Panc1 (cell line): Measurements from ENCODE around the gene CWF19L1. TPM values are rescaled to one million over a fixed set of nuclear protein-coding genes. Genes with fewer than 3 reads are reported as not detected.
"Not testable (repeated sequence)": the region's sequence is repeated elsewhere in the genome, so short reads cannot be mapped to it uniquely, and the experiment has no call there.

ENCODE experiments used
- ATAC-seq: fragments of 200-7000 bp; cut with Tn5 transposase; 2 replicates; pipeline ENCODE4 v1.9.1; 2020; ENCODE audit warnings: mild to moderate bottlenecking, moderate library complexity
- BruUV-seq: library from RNA; stranded (reverse); fragments of 400-500 nt; replicated peaks from 2 replicates; lab custom pipeline; 2021; lab: Mats Ljungman, UMichigan
- CTCF ChIA-PET: fragments of 300-600 bp; sonication (Branson Sonifier 250); formaldehyde crosslinking; loops from one replicate; lab custom pipeline; 2022; ENCODE audit warnings: antibody characterized with exemption; lab: Charles Lee
- POLR2A ChIA-PET: fragments of 300-600 bp; sonication (Branson Sonifier 250); formaldehyde crosslinking; loops from one replicate; lab custom pipeline; 2022; ENCODE audit warnings: antibody characterized with exemption; lab: Charles Lee
- DNase-seq: peaks from one replicate; pipeline ENCODE4 v3.0.0-alpha.2; 2010; ENCODE audit warnings: low read depth, low spot score
- H3K27ac ChIP-seq: 2 replicates; pipeline ENCODE4 v1.5.1; 2011; ENCODE audit warnings: mild to moderate bottlenecking, low read length, inconsistent platforms
- H3K27me3 ChIP-seq: fragments of 200-500 bp; sonication (Bioruptor generic); 2 replicates; pipeline ENCODE4 v1.6.0; 2014; ENCODE audit warnings: low read length, inconsistent platforms; ENCODE audit not compliant: control insufficient read depth, insufficient read depth
- H3K36me3 ChIP-seq: fragments of 200-500 bp; sonication (Bioruptor generic); 2 replicates; pipeline ENCODE4 v1.5.1; 2014; ENCODE audit warnings: inconsistent platforms, mild to moderate bottlenecking, low read length, moderate library complexity; ENCODE audit not compliant: control insufficient read depth, insufficient read depth
- H3K4me1 ChIP-seq: 2 replicates; pipeline ENCODE4 v1.5.1; 2011; ENCODE audit warnings: inconsistent platforms, mild to moderate bottlenecking, low read length, moderate library complexity; ENCODE audit not compliant: control insufficient read depth, insufficient read depth
- H3K4me3 ChIP-seq, 2 experiments: 2 replicates each; pipeline ENCODE4 v1.5.1; 2011 to 2012; ENCODE audit warnings: low read depth in 2 of 2, low read length in 2 of 2, mild to moderate bottlenecking in 2 of 2, inconsistent platforms in 1 of 2, moderate library complexity in 1 of 2
- H3K9me3 ChIP-seq: fragments of 200-500 bp; sonication (Bioruptor generic); 2 replicates; pipeline ENCODE4 v1.5.1; 2014; ENCODE audit warnings: low read depth, mild to moderate bottlenecking, inconsistent platforms, low read length, moderate library complexity; ENCODE audit not compliant: control insufficient read depth, insufficient read depth
- POLR2AphosphoS5 ChIP-seq: IDR thresholded peaks from 2 replicates; pipeline ENCODE4 v1.6.1; 2012; ENCODE audit warnings: mild to moderate bottlenecking, low read depth, low read length, moderate library complexity
- REST ChIP-seq, 2 experiments: IDR thresholded peaks; 2 replicates each; pipeline ENCODE4 v1.6.1; 2011 to 2012; ENCODE audit warnings: low read depth in 2 of 2, control low read depth in 1 of 2, low read length in 1 of 2, mild to moderate bottlenecking in 1 of 2, moderate library complexity in 1 of 2; ENCODE audit not compliant: insufficient read depth in 1 of 2
- SIN3A ChIP-seq: IDR thresholded peaks from 2 replicates; pipeline ENCODE4 v1.6.1; 2012; ENCODE audit warnings: low read depth, mild to moderate bottlenecking, low read length, moderate library complexity, borderline replicate concordance; ENCODE audit not compliant: insufficient read depth
- TCF7L2 ChIP-seq: IDR thresholded peaks from 2 replicates; pipeline ENCODE4 v1.6.1; 2011; ENCODE audit warnings: mild to moderate bottlenecking, low read depth, low read length, inconsistent platforms
- in situ Hi-C: cut with HindIII; loops from 2 replicates; pipeline ENCODE4 v1.10.0; 2016; ENCODE audit warnings: low sequenced_read_pairs, low pct_unique_long_range_greater_than_20kb
- intact Hi-C: fragments of 100-400 bp; cut with micrococcal nuclease; formaldehyde crosslinking; loops from one replicate; pipeline ENCODE4 v1.10.0; 2022; ENCODE audit not compliant: unreplicated experiment
- total RNA-seq: library from RNA; stranded (reverse); gene quantifications from one replicate; pipeline ENCODE4 v1.2.1, GENCODE V29; 2021; ENCODE audit not compliant: unreplicated experiment
- TF ChIP-seq, protein P1 (sequence below): fragments of 450-650 bp; IDR thresholded peaks from 2 replicates; pipeline ENCODE4 v1.5.1; 2017; ENCODE audit warnings: mild to moderate bottlenecking

The CWF19L1 gene
- total RNA-seq, 1 experiment from 2014 or later = 33.4 TPM

- no peaks in the 10 kb centered on the region for H3K4me1 ChIP-seq
- CTCF ChIA-PET = interaction anchor here (0.6 kb wide), 1 partner anchor 131 kb away, joined by 5 read pairs; no protein-coding TSS in a partner anchor
- H3K9me3 ChIP-seq = no peaks in the 10 kb centered on the region
- no peak for ATAC-seq
- 0 out of 2 replicates have a peak, but pooled peaks cover 4% of the 10 kb centered on the region for H3K27me3 ChIP-seq
- H3K4me3 ChIP-seq = no peak overlapping the region
- POLR2A ChIA-PET = interaction anchor here (0.6 kb wide), 1 partner anchor 9 kb away, joined by 3 read pairs; no protein-coding TSS in a partner anchor
- intact Hi-C loops = no loop called here
- in situ Hi-C loops = no loop called here
- H3K27ac ChIP-seq = no peak overlapping the region
- no peaks in the 10 kb centered on the region for H3K36me3 ChIP-seq
- TF ChIP-seq, protein P1, sequence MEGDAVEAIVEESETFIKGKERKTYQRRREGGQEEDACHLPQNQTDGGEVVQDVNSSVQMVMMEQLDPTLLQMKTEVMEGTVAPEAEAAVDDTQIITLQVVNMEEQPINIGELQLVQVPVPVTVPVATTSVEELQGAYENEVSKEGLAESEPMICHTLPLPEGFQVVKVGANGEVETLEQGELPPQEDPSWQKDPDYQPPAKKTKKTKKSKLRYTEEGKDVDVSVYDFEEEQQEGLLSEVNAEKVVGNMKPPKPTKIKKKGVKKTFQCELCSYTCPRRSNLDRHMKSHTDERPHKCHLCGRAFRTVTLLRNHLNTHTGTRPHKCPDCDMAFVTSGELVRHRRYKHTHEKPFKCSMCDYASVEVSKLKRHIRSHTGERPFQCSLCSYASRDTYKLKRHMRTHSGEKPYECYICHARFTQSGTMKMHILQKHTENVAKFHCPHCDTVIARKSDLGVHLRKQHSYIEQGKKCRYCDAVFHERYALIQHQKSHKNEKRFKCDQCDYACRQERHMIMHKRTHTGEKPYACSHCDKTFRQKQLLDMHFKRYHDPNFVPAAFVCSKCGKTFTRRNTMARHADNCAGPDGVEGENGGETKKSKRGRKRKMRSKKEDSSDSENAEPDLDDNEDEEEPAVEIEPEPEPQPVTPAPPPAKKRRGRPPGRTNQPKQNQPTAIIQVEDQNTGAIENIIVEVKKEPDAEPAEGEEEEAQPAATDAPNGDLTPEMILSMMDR = no peak
- no peak for TF ChIP-seq SIN3A
- no peak for TF ChIP-seq TCF7L2
- TF ChIP-seq REST (IDR thresholded peaks at IDR 0.05; ENCODE audit: insufficient read depth in 1 of 2, low read depth in 2 of 2, low read length in 1 of 2) = no peak
- no peak for TF ChIP-seq POLR2AphosphoS5
- BruUV-seq = no TSS peak
- no peak for DNase-seq
These were observed 29.8 kb upstream of the CWF19L1 start for GRCh38 chr10:100297242-100297641.

DNA sequence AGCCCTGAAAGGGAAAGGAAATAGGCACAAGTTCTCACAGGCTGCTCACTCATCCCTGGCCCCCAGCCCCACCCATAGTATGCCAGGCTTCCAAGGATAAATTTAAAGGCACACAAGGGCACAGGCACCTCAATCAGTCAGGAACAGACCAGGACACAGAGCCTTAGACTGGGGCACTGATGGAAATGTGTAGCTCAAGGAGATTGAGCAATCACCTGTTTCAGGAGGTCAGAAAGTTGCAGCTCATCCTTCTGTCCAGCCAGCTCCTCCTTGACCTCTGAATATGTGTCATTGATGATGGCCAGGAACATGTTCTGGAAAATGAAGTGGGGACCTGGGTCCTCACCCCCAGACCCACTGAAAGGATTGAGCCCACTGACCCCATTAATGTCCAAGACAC is 25.6 kb upstream of the CWF19L1 start:
- in situ Hi-C loops = no loop called here
- intact Hi-C loops = no loop called here
- DNase-seq = no peak
- Histone ChIP-seq H3K4me3 (no peak overlapping the region), H3K27ac (no peak overlapping the region), H3K9me3 (no peaks in the 10 kb centered on the region), H3K36me3 (no peaks in the 10 kb centered on the region), H3K27me3 (peaks cover 10% of the 10 kb centered on the region), H3K4me1 (no peaks in the 10 kb centered on the region)
- no TSS peak for BruUV-seq
- no peak for TF ChIP-seq POLR2AphosphoS5
- TF ChIP-seq SIN3A = no peak
- TF ChIP-seq, protein P1 = no peak
- TF ChIP-seq TCF7L2 = no peak
- TF ChIP-seq REST (IDR thresholded peaks at IDR 0.05; ENCODE audit: insufficient read depth in 1 of 2, low read depth in 2 of 2, low read length in 1 of 2) = no peak
- POLR2A ChIA-PET = no interaction called here
- no peak for ATAC-seq
- CTCF ChIA-PET = no interaction called here

- H3K27ac ChIP-seq, BruUV-seq, H3K9me3 ChIP-seq, intact Hi-C loops, CTCF ChIA-PET, H3K4me3 ChIP-seq, POLR2A ChIA-PET, DNase-seq, H3K4me1 ChIP-seq, in situ Hi-C loops, ATAC-seq, H3K36me3 ChIP-seq: not testable (repeated sequence)
- peaks cover 10% of the 10 kb centered on the region for H3K27me3 ChIP-seq
These were observed 24.9 kb upstream of the CWF19L1 start for GRCh38 chr10:100292300-100292699.
